Posterior cingulate gyrus (tissue), 11 donors: ENCODE measurements around the gene SHISAL1.

ENCODE experiments used
- DNase-seq, 10 donors: peaks; one replicate each; pipeline versions ENCODE4 v3.0.0 to v3.0.0-alpha.2; 2020 to 2021; ENCODE audit warnings: mixed read lengths in 3 of 10
- intact Hi-C: fragments of 100-400 bp; cut with DNase I; formaldehyde crosslinking; loops from one replicate; pipeline ENCODE4 v1.15.1; 2023

The SHISAL1 gene

DNA sequence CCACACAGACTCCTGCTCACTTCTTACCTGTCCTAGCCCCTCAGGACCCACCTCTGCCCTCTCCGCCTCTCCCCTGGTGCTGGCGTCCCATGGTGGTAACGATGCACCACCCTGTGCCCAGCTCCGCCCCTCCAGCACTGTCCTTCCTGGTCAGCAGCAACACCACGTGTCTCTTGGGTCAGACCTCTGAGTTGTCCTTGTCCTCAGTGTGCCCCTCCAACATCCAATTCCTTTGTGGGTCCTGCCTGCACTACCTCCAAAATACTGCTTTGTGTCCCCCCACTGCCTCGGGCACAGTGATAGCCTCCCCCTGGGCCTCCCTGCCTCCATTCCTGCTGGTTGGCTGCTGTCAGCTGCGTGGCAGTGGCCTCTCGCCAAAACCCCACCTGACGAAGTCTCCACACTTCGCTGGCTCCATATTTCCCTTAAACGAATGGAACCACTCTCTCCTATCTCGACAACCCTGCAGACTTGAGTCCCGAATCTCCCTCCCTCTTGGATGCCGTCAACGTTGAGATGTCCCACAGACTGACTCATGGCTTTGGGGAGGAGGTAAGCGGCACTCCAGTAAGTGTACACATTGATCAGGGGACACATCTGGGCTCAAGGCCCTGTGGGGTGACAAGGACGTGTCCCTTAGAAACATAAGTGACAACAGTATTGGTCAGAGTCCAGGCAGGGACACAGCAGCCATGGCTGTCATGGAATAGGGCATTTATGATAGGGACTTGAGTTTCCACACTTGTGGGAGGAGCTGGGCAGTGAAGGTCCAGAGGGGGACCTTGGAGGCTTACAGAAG is 42.8 kb downstream of the SHISAL1 start:
- intact Hi-C loops = no loop called here
- DNase-seq = peak in 3 of 10 donors; percentile 39 to 47 (median 39)

- intact Hi-C loops = no loop called here
Measured at GRCh38 chr22:44269117-44269498, 43.6 kb downstream of the SHISAL1 start.

GRCh38 chr22:44268431-44269116 is 44.2 kb downstream of the SHISAL1 start:
- intact Hi-C loops = no loop called here

More at GRCh38 chr22:44269117-44269498, 43.6 kb downstream of the SHISAL1 start:
- DNase-seq = peak in 3 of 10 donors; percentile 4 to 16 (median 7)

DNA sequence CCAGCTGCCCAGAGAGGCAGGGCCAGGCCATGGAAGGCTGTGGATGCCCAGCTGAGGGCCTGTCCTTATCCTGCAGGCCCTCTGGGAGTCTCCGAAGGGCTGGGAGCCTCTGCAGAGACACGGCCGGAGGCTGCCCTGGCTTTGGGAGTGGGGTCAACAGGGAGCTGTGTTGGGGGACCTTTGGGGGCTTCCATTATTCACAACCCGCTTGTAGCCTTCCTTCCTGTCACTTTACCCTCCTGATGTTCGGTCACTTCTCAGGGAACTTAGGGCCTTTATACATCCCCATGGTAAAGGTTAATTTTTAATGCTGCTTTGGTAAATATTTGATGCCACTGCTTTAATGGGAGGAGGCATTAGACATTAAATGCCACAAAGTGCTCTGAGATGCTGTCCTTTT is 44.9 kb downstream of the SHISAL1 start:
- intact Hi-C loops = no loop called here
- peak in 2 of 10 donors; percentile 25 to 27 for DNase-seq

More at GRCh38 chr22:44268431-44269116, 44.2 kb downstream of the SHISAL1 start:
- peak in 3 of 10 donors; percentile 26 to 81 (median 77) for DNase-seq

- intact Hi-C loops = no loop called here
- peak in 6 of 10 donors; percentile 20 to 87 (median 60) for DNase-seq
Measured at GRCh38 chr22:44266796-44267760, 45.7 kb downstream of the SHISAL1 start.

DNA sequence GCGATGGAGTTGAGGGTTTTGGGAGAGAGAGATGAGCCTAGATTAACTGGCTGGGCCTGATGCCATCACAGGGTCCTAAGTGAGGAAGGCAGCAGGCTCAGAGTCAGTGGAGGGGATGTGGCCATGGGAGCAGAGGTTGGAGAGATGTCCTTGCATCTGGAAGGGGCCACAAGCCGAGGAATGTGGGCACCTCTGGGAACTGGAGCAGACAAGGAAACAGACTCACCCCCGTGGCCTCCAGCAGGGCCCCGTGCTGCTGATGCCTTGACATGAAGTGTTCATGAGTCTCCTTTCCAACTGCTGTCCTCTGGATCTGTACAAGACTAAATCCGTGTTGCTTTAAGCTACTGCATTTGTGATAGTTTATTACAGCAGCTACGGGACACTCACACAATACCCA is 49.2 kb downstream of the SHISAL1 start:
- peak in 2 of 10 donors; percentile 13 to 39 for DNase-seq
- intact Hi-C loops = no loop called here

GRCh38 chr22:44261861-44262595 is 50.7 kb downstream of the SHISAL1 start:
- intact Hi-C loops = no loop called here
- DNase-seq = peak in 4 of 10 donors; percentile 5 to 87 (median 42)

DNA sequence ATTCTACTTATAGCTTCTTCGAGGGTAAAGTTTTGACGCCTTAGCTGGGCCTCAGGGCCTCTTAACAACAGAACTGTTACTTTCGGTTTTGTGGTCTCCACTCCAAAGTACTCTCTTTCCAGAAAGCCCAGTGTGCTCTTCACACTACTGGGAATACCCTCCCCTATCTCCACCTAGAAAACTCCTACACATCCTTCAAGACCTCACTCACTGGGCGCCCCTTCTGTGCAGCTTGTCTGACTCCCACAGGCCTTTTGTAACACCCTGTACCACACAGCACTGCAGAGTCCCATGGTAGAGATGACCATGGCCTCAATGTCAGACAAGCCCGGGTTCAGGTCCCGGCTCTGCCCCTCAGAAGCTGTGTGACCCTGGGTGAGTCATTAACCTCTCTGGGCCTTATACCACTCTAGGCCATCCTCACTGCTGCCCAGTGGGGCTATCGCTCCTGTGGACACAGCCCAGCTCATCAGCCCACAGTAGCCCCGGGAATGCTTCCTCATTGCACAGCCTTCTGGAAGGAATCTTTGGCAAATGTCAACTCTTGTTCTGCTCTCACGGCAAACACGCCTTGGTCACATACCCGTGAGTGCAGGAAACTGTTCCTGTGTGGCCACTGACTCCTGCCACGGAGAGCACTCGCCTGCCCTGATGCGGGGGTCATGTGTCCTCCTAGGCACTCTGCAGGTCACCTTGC is 51.4 kb downstream of the SHISAL1 start:
- intact Hi-C loops = no loop called here
- peak in 2 of 10 donors; percentile 4 to 35 for DNase-seq

GRCh38 chr22:44260216-44261035 is 52.3 kb downstream of the SHISAL1 start:
- intact Hi-C loops = no loop called here
- DNase-seq = peak in 2 of 10 donors; percentile 2 to 21

- peak in 1 of 10 donors; percentile 51 for DNase-seq
- intact Hi-C loops = no loop called here
Measured at GRCh38 chr22:44259366-44260215, 53.2 kb downstream of the SHISAL1 start.

DNA sequence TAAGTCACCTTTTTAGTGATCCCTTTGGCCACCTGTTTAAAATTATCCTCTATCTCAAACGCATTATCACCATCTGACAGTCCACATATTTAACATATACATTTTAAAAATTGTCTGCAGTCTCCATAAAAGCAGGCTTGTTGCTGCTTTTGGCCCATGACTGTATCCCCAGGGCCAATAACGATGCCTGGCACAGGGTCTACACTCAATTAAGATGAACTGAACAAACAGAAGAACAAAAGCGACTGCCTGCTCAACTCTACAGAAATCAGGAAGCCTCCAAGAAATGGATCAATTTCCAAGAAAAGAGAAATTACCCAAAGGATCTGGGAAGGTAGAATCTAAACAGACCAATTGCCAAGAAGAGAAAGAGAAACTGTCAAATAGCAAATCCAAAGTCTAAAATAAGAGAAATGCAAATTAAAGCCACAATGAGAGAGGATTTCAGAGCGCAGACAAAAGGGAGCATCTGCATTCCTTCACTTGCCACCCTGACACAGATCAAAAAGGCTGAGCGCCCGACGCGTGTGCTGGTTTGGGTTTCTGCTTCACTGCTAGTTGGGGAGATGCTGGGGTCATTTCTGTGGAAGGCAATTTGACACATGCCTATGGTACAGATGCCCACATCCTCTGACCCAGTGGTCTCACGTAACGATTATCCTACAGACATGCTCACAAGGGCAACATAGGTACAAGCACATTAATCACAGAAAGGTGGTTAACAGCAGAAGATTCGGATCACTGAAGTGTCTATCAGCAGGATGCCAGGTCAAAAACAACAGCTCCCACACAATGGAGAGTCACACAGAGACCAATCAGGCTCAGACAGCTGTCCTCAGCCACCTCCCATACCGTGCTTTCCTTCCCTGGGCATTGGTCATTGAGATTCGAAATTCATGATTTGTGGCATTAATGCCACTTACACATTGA is 55.9 kb downstream of the SHISAL1 start:
- intact Hi-C loops = no loop called here
- DNase-seq = no peak

- no peak for DNase-seq
- intact Hi-C loops = no loop called here
Measured at GRCh38 chr22:44256085-44256484, 56.7 kb downstream of the SHISAL1 start.

GRCh38 chr22:44254811-44255210 is 57.9 kb downstream of the SHISAL1 start:
- no peak for DNase-seq
- intact Hi-C loops = no loop called here

GRCh38 chr22:44249376-44250147 is 63.2 kb downstream of the SHISAL1 start:
- intact Hi-C loops = no loop called here
- no peak for DNase-seq

DNA sequence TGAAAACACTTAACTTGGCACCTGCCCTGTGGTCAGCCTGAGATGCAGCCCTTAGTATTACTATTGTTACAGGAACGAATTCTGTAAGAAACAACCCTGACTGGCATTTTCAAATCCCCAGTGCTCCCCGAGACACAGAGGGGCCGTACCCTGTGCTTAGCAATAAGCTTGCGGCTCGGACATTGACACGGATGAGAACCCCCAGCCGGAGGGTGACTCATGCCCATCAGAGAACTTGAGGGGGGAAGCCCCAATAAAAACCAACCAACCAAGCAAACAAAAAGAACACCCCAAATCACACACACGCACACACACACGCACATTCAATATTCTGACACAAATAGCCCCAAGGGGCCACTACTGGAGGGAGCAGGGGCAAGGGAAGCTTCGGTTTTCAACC is 63.8 kb downstream of the SHISAL1 start:
- intact Hi-C loops = no loop called here
- DNase-seq = no peak
